Esophagus squamous epithelium (tissue), 4 donors: ENCODE results near the gene RPGRIP1L.

Experiments
- POLR2A ChIP-seq, 4 donors: fragments of 450-650 bp; IDR thresholded peaks; one replicate each; pipeline ENCODE4 v1.6.1; 2017; ENCODE audit warnings: antibody characterized with exemption in 4 of 4, mild to moderate bottlenecking in 4 of 4, moderate library complexity in 3 of 4
- TF ChIP-seq, protein P1 (sequence below), 6 experiments: fragments of 450-650 bp in 4 of 6; fragments of 200-600 bp in 2 of 6; sonication (generic) in 2 of 6; IDR thresholded peaks; one replicate each; pipeline ENCODE4 v1.5.1; 2016 to 2019; ENCODE audit warnings: antibody characterized with exemption in 6 of 6, mild to moderate bottlenecking in 4 of 6, moderate library complexity in 4 of 6

DNA sequence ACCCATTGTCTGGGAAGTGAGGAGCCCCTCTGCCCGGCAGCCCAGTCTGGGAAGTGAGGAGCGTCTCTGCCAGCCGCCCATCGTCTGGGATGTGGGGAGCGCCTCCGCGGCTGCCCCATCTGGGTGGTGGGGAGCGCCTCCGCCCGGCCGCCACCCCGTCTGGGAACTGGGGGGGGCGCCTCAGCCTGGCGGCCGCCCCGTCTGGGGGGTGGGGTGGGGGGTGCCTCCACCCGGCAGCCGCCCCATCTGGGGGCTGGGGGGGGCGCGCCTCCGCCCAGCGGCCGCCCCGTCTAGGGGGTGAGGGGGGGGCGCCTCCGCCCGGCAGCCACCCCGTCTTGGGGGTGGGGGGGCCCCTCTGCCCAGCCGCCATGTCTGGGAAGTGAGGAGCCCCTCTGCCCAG lies 78.4 kb downstream of the RPGRIP1L start:
- TF ChIP-seq, protein P1, sequence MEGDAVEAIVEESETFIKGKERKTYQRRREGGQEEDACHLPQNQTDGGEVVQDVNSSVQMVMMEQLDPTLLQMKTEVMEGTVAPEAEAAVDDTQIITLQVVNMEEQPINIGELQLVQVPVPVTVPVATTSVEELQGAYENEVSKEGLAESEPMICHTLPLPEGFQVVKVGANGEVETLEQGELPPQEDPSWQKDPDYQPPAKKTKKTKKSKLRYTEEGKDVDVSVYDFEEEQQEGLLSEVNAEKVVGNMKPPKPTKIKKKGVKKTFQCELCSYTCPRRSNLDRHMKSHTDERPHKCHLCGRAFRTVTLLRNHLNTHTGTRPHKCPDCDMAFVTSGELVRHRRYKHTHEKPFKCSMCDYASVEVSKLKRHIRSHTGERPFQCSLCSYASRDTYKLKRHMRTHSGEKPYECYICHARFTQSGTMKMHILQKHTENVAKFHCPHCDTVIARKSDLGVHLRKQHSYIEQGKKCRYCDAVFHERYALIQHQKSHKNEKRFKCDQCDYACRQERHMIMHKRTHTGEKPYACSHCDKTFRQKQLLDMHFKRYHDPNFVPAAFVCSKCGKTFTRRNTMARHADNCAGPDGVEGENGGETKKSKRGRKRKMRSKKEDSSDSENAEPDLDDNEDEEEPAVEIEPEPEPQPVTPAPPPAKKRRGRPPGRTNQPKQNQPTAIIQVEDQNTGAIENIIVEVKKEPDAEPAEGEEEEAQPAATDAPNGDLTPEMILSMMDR (IDR thresholded peaks at IDR 0.05), result no peak
- no peak for TF ChIP-seq POLR2A (IDR thresholded peaks at IDR 0.05)
